Measurements from ENCODE around the gene IMPA2.
"Not testable (repeated sequence)": the region's sequence is repeated elsewhere in the genome, so short reads cannot be mapped to it uniquely, and the experiment has no call there.

Gene IMPA2

GRCh38 chr18:12032786-12033642 lies 51.7 kb downstream of the IMPA2 start:
- Histone ChIP-seq H3K9me3 (ENCODE audit: low read length) (no peaks in the 10 kb centered on the region), H3K36me3 (ENCODE audit: insufficient read depth, low read length) (peaks cover 11% of the 10 kb centered on the region), H3K4me3 (ENCODE audit: low read length) (no peak overlapping the region), H3K27me3 (ENCODE audit: insufficient read depth, low read length) (no peaks in the 10 kb centered on the region), H3K4me1 (ENCODE audit: insufficient read depth, low read length) (no peaks in the 10 kb centered on the region), H2AFZ (ENCODE audit: low read depth, low read length) (no peak overlapping the region)

GRCh38 chr18:12033643-12034025 lies 52.3 kb downstream of the IMPA2 start:
- Histone ChIP-seq H3K36me3 (ENCODE audit: insufficient read depth, low read length) (peaks cover 11% of the 10 kb centered on the region), H2AFZ (ENCODE audit: low read depth, low read length) (no peak overlapping the region), H3K9me3 (ENCODE audit: low read length) (no peaks in the 10 kb centered on the region), H3K4me1 (ENCODE audit: insufficient read depth, low read length) (no peaks in the 10 kb centered on the region), H3K27me3 (ENCODE audit: insufficient read depth, low read length) (no peaks in the 10 kb centered on the region), H3K4me3 (ENCODE audit: low read length) (no peak overlapping the region)

- Histone ChIP-seq H3K36me3 (ENCODE audit: insufficient read depth, low read length) (peaks cover 11% of the 10 kb centered on the region), H3K4me3 (ENCODE audit: low read length) (no peak overlapping the region), H3K9me3 (ENCODE audit: low read length) (no peaks in the 10 kb centered on the region), H3K27me3 (ENCODE audit: insufficient read depth, low read length) (no peaks in the 10 kb centered on the region), H3K4me1 (ENCODE audit: insufficient read depth, low read length) (no peaks in the 10 kb centered on the region), H2AFZ (ENCODE audit: low read depth, low read length) (no peak overlapping the region)
Observed at GRCh38 chr18:12034241-12035100, 53.2 kb downstream of the IMPA2 start.

- Histone ChIP-seq H3K4me1 (ENCODE audit: insufficient read depth, low read length) (no peaks in the 10 kb centered on the region), H3K9me3 (ENCODE audit: low read length) (no peaks in the 10 kb centered on the region), H3K36me3 (ENCODE audit: insufficient read depth, low read length) (peaks cover 3% of the 10 kb centered on the region), H2AFZ (ENCODE audit: low read depth, low read length) (no peak overlapping the region), H3K4me3 (ENCODE audit: low read length) (no peak overlapping the region), H3K27me3 (ENCODE audit: insufficient read depth, low read length) (peaks cover 4% of the 10 kb centered on the region)
Observed at GRCh38 chr18:12035481-12035880, 54.2 kb downstream of the IMPA2 start.

GRCh38 chr18:12036201-12036751 lies 55.0 kb downstream of the IMPA2 start:
- Histone ChIP-seq H3K9me3 (ENCODE audit: low read length) (no peaks in the 10 kb centered on the region), H2AFZ (ENCODE audit: low read depth, low read length) (no peak overlapping the region), H3K27me3 (ENCODE audit: insufficient read depth, low read length) (peaks cover 10% of the 10 kb centered on the region), H3K4me3 (ENCODE audit: low read length) (no peak overlapping the region), H3K36me3 (ENCODE audit: insufficient read depth, low read length) (no peaks in the 10 kb centered on the region), H3K4me1 (ENCODE audit: insufficient read depth, low read length) (no peaks in the 10 kb centered on the region)

GRCh38 chr18:12038082-12038638 lies 56.9 kb downstream of the IMPA2 start:
- Histone ChIP-seq H3K4me1 (ENCODE audit: insufficient read depth, low read length) (no peaks in the 10 kb centered on the region), H3K27me3 (ENCODE audit: insufficient read depth, low read length) (peaks cover 10% of the 10 kb centered on the region), H3K36me3 (ENCODE audit: insufficient read depth, low read length) (no peaks in the 10 kb centered on the region), H3K9me3 (ENCODE audit: low read length) (no peaks in the 10 kb centered on the region), H2AFZ (ENCODE audit: low read depth, low read length) (peak overlapping the region; percentile 84), H3K4me3 (ENCODE audit: low read length) (no peak overlapping the region)

GRCh38 chr18:12038639-12039539 lies 57.6 kb downstream of the IMPA2 start:
- Histone ChIP-seq H3K4me1 (ENCODE audit: insufficient read depth, low read length) (peaks cover 1% of the 10 kb centered on the region), H3K27me3 (ENCODE audit: insufficient read depth, low read length) (peaks cover 10% of the 10 kb centered on the region), H3K4me3 (ENCODE audit: low read length) (peak overlapping the region; percentile 49), H3K36me3 (ENCODE audit: insufficient read depth, low read length) (no peaks in the 10 kb centered on the region), H2AFZ (ENCODE audit: low read depth, low read length) (peak overlapping the region; percentile 84), H3K9me3 (ENCODE audit: low read length) (no peaks in the 10 kb centered on the region)

- not testable (repeated sequence) for H3K4me1 ChIP-seq (ENCODE audit: insufficient read depth, low read length); H2AFZ ChIP-seq (ENCODE audit: low read depth, low read length); H3K36me3 ChIP-seq (ENCODE audit: insufficient read depth, low read length); H3K4me3 ChIP-seq (ENCODE audit: low read length); H3K9me3 ChIP-seq (ENCODE audit: low read length)
- peaks cover 14% of the 10 kb centered on the region for H3K27me3 ChIP-seq (ENCODE audit: insufficient read depth, low read length)
Observed at GRCh38 chr18:12039540-12039930, 58.2 kb downstream of the IMPA2 start.

GRCh38 chr18:12041561-12041960 lies 60.3 kb downstream of the IMPA2 start:
- no peak overlapping the region for H3K4me3 ChIP-seq (ENCODE audit: low read length)

GRCh38 chr18:12043811-12044210 lies 62.5 kb downstream of the IMPA2 start:
- no peak overlapping the region for H2AFZ ChIP-seq (ENCODE audit: low read depth, low read length)
- H3K9me3 ChIP-seq (ENCODE audit: low read length), result no peaks in the 10 kb centered on the region
- H3K36me3 ChIP-seq (ENCODE audit: insufficient read depth, low read length), result no peaks in the 10 kb centered on the region
- no peak overlapping the region for H3K4me3 ChIP-seq (ENCODE audit: low read length)
- peaks cover 14% of the 10 kb centered on the region for H3K27me3 ChIP-seq (ENCODE audit: insufficient read depth, low read length)
- peaks cover 5% of the 10 kb centered on the region for H3K4me1 ChIP-seq (ENCODE audit: insufficient read depth, low read length)

More at GRCh38 chr18:12041561-12041960, 60.3 kb downstream of the IMPA2 start:
- H3K27me3 ChIP-seq (ENCODE audit: insufficient read depth, low read length), result peaks cover 14% of the 10 kb centered on the region
- H3K36me3 ChIP-seq (ENCODE audit: insufficient read depth, low read length), result no peaks in the 10 kb centered on the region
- H2AFZ ChIP-seq (ENCODE audit: low read depth, low read length), result no peak overlapping the region
- peaks cover 5% of the 10 kb centered on the region for H3K4me1 ChIP-seq (ENCODE audit: insufficient read depth, low read length)
- no peaks in the 10 kb centered on the region for H3K9me3 ChIP-seq (ENCODE audit: low read length)

- no peaks in the 10 kb centered on the region for H3K9me3 ChIP-seq (ENCODE audit: low read length)
- peaks cover 5% of the 10 kb centered on the region for H3K4me1 ChIP-seq (ENCODE audit: insufficient read depth, low read length)
- no peak overlapping the region for H3K4me3 ChIP-seq (ENCODE audit: low read length)
Observed at GRCh38 chr18:12044591-12044990, 63.3 kb downstream of the IMPA2 start.

GRCh38 chr18:12046046-12046750 lies 64.9 kb downstream of the IMPA2 start:
- Histone ChIP-seq H2AFZ (ENCODE audit: low read depth, low read length) (no peak overlapping the region), H3K4me3 (ENCODE audit: low read length) (no peak overlapping the region), H3K4me1 (ENCODE audit: insufficient read depth, low read length) (peaks cover 5% of the 10 kb centered on the region), H3K9me3 (ENCODE audit: low read length) (no peaks in the 10 kb centered on the region), H3K27me3 (ENCODE audit: insufficient read depth, low read length) (peaks cover 11% of the 10 kb centered on the region), H3K36me3 (ENCODE audit: insufficient read depth, low read length) (no peaks in the 10 kb centered on the region)

More at GRCh38 chr18:12044591-12044990, 63.3 kb downstream of the IMPA2 start:
- no peaks in the 10 kb centered on the region for H3K36me3 ChIP-seq (ENCODE audit: insufficient read depth, low read length)
- H3K27me3 ChIP-seq (ENCODE audit: insufficient read depth, low read length), result peaks cover 14% of the 10 kb centered on the region
- no peak overlapping the region for H2AFZ ChIP-seq (ENCODE audit: low read depth, low read length)

Measured in neuron (in vitro differentiated cells).